Measurements from ENCODE around the gene GLT6D1. TPM values are rescaled to one million over a fixed set of nuclear protein-coding genes. Genes with fewer than 3 reads are reported as not detected.
"Not testable (repeated sequence)": the region's sequence is repeated elsewhere in the genome, so short reads cannot be mapped to it uniquely, and the experiment has no call there.

Gene GLT6D1
- total RNA-seq = not detected

GRCh38 chr9:135639196-135639595 is at the start of gene GLT6D1:
Gene GLT6D1, minus strand, starts transcription at chr9:135639540. Its CDS starts 353 bp downstream, at chr9:135639187.
- H3K27ac Mint-ChIP-seq = no peak within 1 kb of the TSS
- H3K4me1 Mint-ChIP-seq (ENCODE audit: low read depth in 2 of 2) = no peaks in the 10 kb centered on the region
- peaks cover 32 to 54% of the 10 kb centered on the region in 2 donors for H3K27me3 Mint-ChIP-seq
- peaks cover 12% of the 10 kb centered on the region for H3K9me3 Mint-ChIP-seq
- DNase-seq (ENCODE audit: low spot score) = no peak
- no peak within 1 kb of the TSS for H3K4me3 Mint-ChIP-seq
- ATAC-seq = no peak
- H3K36me3 Mint-ChIP-seq = no peaks in the 10 kb centered on the region

GRCh38 chr9:135689011-135689410 is 49.7 kb upstream of the GLT6D1 start:
- Mint-ChIP-seq H3K9me3 (no peaks in the 10 kb centered on the region), H3K27me3 (no peaks in the 10 kb centered on the region), H3K4me1 (ENCODE audit: low read depth in 2 of 2) (no peaks in the 10 kb centered on the region), H3K27ac (no peak overlapping the region), H3K4me3 (no peak overlapping the region), H3K36me3 (no peaks in the 10 kb centered on the region)
- ATAC-seq (no peak), DNase-seq (ENCODE audit: low spot score) (no peak)

- H3K9me3 Mint-ChIP-seq = no peaks in the 10 kb centered on the region
- ATAC-seq = no peak
Measured at GRCh38 chr9:135687216-135687615, 47.9 kb upstream of the GLT6D1 start.

GRCh38 chr9:135684691-135685090 is 45.4 kb upstream of the GLT6D1 start:
- Mint-ChIP-seq H3K4me1 (ENCODE audit: low read depth in 2 of 2) (no peaks in the 10 kb centered on the region), H3K9me3 (no peaks in the 10 kb centered on the region), H3K4me3 (no peak overlapping the region), H3K27me3 (peaks cover 0 to 2% of the 10 kb centered on the region in 2 donors), H3K27ac (no peak overlapping the region), H3K36me3 (no peaks in the 10 kb centered on the region)
- DNase-seq (ENCODE audit: low spot score) = no peak
- ATAC-seq = no peak

More at GRCh38 chr9:135687216-135687615, 47.9 kb upstream of the GLT6D1 start:
- no peaks in the 10 kb centered on the region for H3K4me1 Mint-ChIP-seq (ENCODE audit: low read depth in 2 of 2)
- H3K36me3 Mint-ChIP-seq = no peaks in the 10 kb centered on the region
- H3K4me3 Mint-ChIP-seq = no peak overlapping the region
- DNase-seq (ENCODE audit: low spot score) = no peak
- no peak overlapping the region for H3K27ac Mint-ChIP-seq
- no peaks in the 10 kb centered on the region for H3K27me3 Mint-ChIP-seq

GRCh38 chr9:135683401-135684034 is 44.2 kb upstream of the GLT6D1 start:
- ATAC-seq (no peak), DNase-seq (ENCODE audit: low spot score) (no peak)
- Mint-ChIP-seq H3K27me3 (peaks cover 0 to 2% of the 10 kb centered on the region in 2 donors), H3K27ac (no peak overlapping the region), H3K9me3 (no peaks in the 10 kb centered on the region), H3K4me1 (ENCODE audit: low read depth in 2 of 2) (no peaks in the 10 kb centered on the region), H3K36me3 (no peaks in the 10 kb centered on the region), H3K4me3 (no peak overlapping the region)

GRCh38 chr9:135681161-135681560 is 41.8 kb upstream of the GLT6D1 start:
- no peaks in the 10 kb centered on the region for H3K4me1 Mint-ChIP-seq (ENCODE audit: low read depth in 2 of 2)
- no peaks in the 10 kb centered on the region for H3K9me3 Mint-ChIP-seq
- no peaks in the 10 kb centered on the region for H3K36me3 Mint-ChIP-seq
- DNase-seq (ENCODE audit: low spot score) (no peak), ATAC-seq (no peak)
- H3K27ac Mint-ChIP-seq = no peak overlapping the region
- peaks cover 0 to 2% of the 10 kb centered on the region in 2 donors for H3K27me3 Mint-ChIP-seq
- no peak overlapping the region for H3K4me3 Mint-ChIP-seq

- H3K27ac Mint-ChIP-seq = no peak overlapping the region
- H3K9me3 Mint-ChIP-seq = no peaks in the 10 kb centered on the region
- H3K4me1 Mint-ChIP-seq (ENCODE audit: low read depth in 2 of 2) = no peaks in the 10 kb centered on the region
- H3K4me3 Mint-ChIP-seq = no peak overlapping the region
- H3K36me3 Mint-ChIP-seq = no peaks in the 10 kb centered on the region
- ATAC-seq = no peak
- no peak for DNase-seq (ENCODE audit: low spot score)
- peaks cover 0 to 2% of the 10 kb centered on the region in 2 donors for H3K27me3 Mint-ChIP-seq
Measured at GRCh38 chr9:135680056-135680455, 40.7 kb upstream of the GLT6D1 start.

GRCh38 chr9:135678236-135679017 is 39.1 kb upstream of the GLT6D1 start:
- Mint-ChIP-seq H3K36me3 (no peaks in the 10 kb centered on the region), H3K27ac (no peak overlapping the region), H3K9me3 (no peaks in the 10 kb centered on the region), H3K4me1 (ENCODE audit: low read depth in 2 of 2) (no peaks in the 10 kb centered on the region), H3K27me3 (peaks cover 0 to 5% of the 10 kb centered on the region in 2 donors), H3K4me3 (no peak overlapping the region)
- no peak for DNase-seq (ENCODE audit: low spot score)
- ATAC-seq = peak in 1 of 2 donors; percentile 4

- Mint-ChIP-seq H3K4me3 (no peak overlapping the region), H3K9me3 (no peaks in the 10 kb centered on the region), H3K4me1 (ENCODE audit: low read depth in 2 of 2) (no peaks in the 10 kb centered on the region), H3K36me3 (no peaks in the 10 kb centered on the region), H3K27me3 (peaks cover 0 to 5% of the 10 kb centered on the region in 2 donors), H3K27ac (no peak overlapping the region)
- ATAC-seq (no peak), DNase-seq (ENCODE audit: low spot score) (no peak)
Measured at GRCh38 chr9:135677641-135678168, 38.4 kb upstream of the GLT6D1 start.

GRCh38 chr9:135676891-135677290 is 37.6 kb upstream of the GLT6D1 start:
- ATAC-seq (no peak), DNase-seq (ENCODE audit: low spot score) (no peak)

GRCh38 chr9:135674977-135675376 is 35.6 kb upstream of the GLT6D1 start:
- Mint-ChIP-seq H3K27ac (no peak overlapping the region), H3K9me3 (no peaks in the 10 kb centered on the region), H3K4me3 (no peak overlapping the region), H3K27me3 (peaks cover 0 to 3% of the 10 kb centered on the region in 2 donors), H3K36me3 (no peaks in the 10 kb centered on the region), H3K4me1 (ENCODE audit: low read depth in 2 of 2) (no peaks in the 10 kb centered on the region)
- no peak for DNase-seq (ENCODE audit: low spot score)
- no peak for ATAC-seq

More at GRCh38 chr9:135676891-135677290, 37.6 kb upstream of the GLT6D1 start:
- peaks cover 0 to 5% of the 10 kb centered on the region in 2 donors for H3K27me3 Mint-ChIP-seq
- H3K4me3 Mint-ChIP-seq = no peak overlapping the region
- no peaks in the 10 kb centered on the region for H3K36me3 Mint-ChIP-seq
- no peak overlapping the region for H3K27ac Mint-ChIP-seq
- H3K9me3 Mint-ChIP-seq = no peaks in the 10 kb centered on the region
- H3K4me1 Mint-ChIP-seq (ENCODE audit: low read depth in 2 of 2) = no peaks in the 10 kb centered on the region

GRCh38 chr9:135673941-135674340 is 34.6 kb upstream of the GLT6D1 start:
- ATAC-seq (no peak), DNase-seq (ENCODE audit: low spot score) (peak; percentile 38)
- H3K27ac Mint-ChIP-seq = no peak overlapping the region
- no peaks in the 10 kb centered on the region for H3K4me1 Mint-ChIP-seq (ENCODE audit: low read depth in 2 of 2)
- H3K9me3 Mint-ChIP-seq = no peaks in the 10 kb centered on the region
- peaks cover 0 to 3% of the 10 kb centered on the region in 2 donors for H3K27me3 Mint-ChIP-seq
- H3K4me3 Mint-ChIP-seq = no peak overlapping the region
- no peaks in the 10 kb centered on the region for H3K36me3 Mint-ChIP-seq

GRCh38 chr9:135672786-135673185 is 33.4 kb upstream of the GLT6D1 start:
- DNase-seq (ENCODE audit: low spot score); H3K27ac Mint-ChIP-seq; H3K4me1 Mint-ChIP-seq (ENCODE audit: low read depth in 2 of 2); H3K27me3 Mint-ChIP-seq; H3K9me3 Mint-ChIP-seq; ATAC-seq; H3K4me3 Mint-ChIP-seq; H3K36me3 Mint-ChIP-seq: not testable (repeated sequence)

- Mint-ChIP-seq H3K4me3 (no peak overlapping the region), H3K9me3 (no peaks in the 10 kb centered on the region), H3K4me1 (ENCODE audit: low read depth in 2 of 2) (no peaks in the 10 kb centered on the region), H3K27ac (no peak overlapping the region), H3K27me3 (peaks cover 0 to 3% of the 10 kb centered on the region in 2 donors), H3K36me3 (no peaks in the 10 kb centered on the region)
- ATAC-seq (no peak), DNase-seq (ENCODE audit: low spot score) (no peak)
Measured at GRCh38 chr9:135671591-135672041, 32.3 kb upstream of the GLT6D1 start.

Data from natural killer cell treated with Interleukin-12 subunit alpha and Interleukin-12 subunit beta and Interleukin-15 and Interleukin-18, amount 100 ng/mL, for 72 hours (primary cell).